Stimulated activated CD4-positive, alpha-beta T cell treated with anti-CD3 and anti-CD28 coated beads, Interleukin-2, amount 100 ng/mL, for 48 hours (primary cell): ENCODE measurements around the gene HARBI1.
"Not testable (repeated sequence)": the region's sequence is repeated elsewhere in the genome, so short reads cannot be mapped to it uniquely, and the experiment has no call there.

Experiments
- DNase-seq, 2 donors: peaks; one replicate each; pipeline ENCODE4 v3.0.0-alpha.2; 2020

HARBI1 gene

GRCh38 chr11:46594785-46595184 lies 22.2 kb downstream of the HARBI1 start:
- no peak for DNase-seq

- DNase-seq, result no peak
These were observed 22.7 kb downstream of the HARBI1 start for GRCh38 chr11:46594374-46594700.

- DNase-seq, result peak; percentile 81 to 85
These were observed 23.3 kb downstream of the HARBI1 start, which contains the start of gene AMBRA1 for GRCh38 chr11:46593550-46594373. TSS of gene AMBRA1 (minus strand) at chr11:46594023. CDS start at chr11:46548380, 45,643 bp downstream.

- no peak for DNase-seq
These were observed 26.1 kb downstream of the HARBI1 start for GRCh38 chr11:46590740-46591605.

- DNase-seq, result no peak
These were observed 28.1 kb downstream of the HARBI1 start for GRCh38 chr11:46588915-46589314.

GRCh38 chr11:46588131-46588530 lies 28.9 kb downstream of the HARBI1 start:
- DNase-seq, result no peak

GRCh38 chr11:46583513-46583912 lies 33.5 kb downstream of the HARBI1 start:
- not testable (repeated sequence) for DNase-seq

- DNase-seq, result no peak
These were observed 34.4 kb downstream of the HARBI1 start for GRCh38 chr11:46582588-46582987.

- DNase-seq, result no peak
These were observed 40.0 kb downstream of the HARBI1 start for GRCh38 chr11:46577058-46577457.

GRCh38 chr11:46574656-46575055 lies 42.4 kb downstream of the HARBI1 start:
- no peak for DNase-seq

GRCh38 chr11:46570790-46571398 lies 46.1 kb downstream of the HARBI1 start:
- DNase-seq, result no peak

GRCh38 chr11:46565232-46565840 lies 51.7 kb downstream of the HARBI1 start:
- no peak for DNase-seq

- no peak for DNase-seq
These were observed 52.6 kb downstream of the HARBI1 start for GRCh38 chr11:46564459-46564858.

- no peak for DNase-seq
These were observed 54.5 kb downstream of the HARBI1 start for GRCh38 chr11:46562527-46562926.

- DNase-seq, result peak in 1 of 2 donors; percentile 3
These were observed 56.6 kb downstream of the HARBI1 start for GRCh38 chr11:46560300-46560991.

GRCh38 chr11:46559815-46560214 lies 57.2 kb downstream of the HARBI1 start:
- DNase-seq, result no peak

- DNase-seq, result no peak
These were observed 59.3 kb downstream of the HARBI1 start for GRCh38 chr11:46557684-46558151.

GRCh38 chr11:46555267-46556054 lies 61.6 kb downstream of the HARBI1 start:
- DNase-seq, result no peak

- DNase-seq, result no peak
These were observed 62.5 kb downstream of the HARBI1 start for GRCh38 chr11:46554213-46555147.

GRCh38 chr11:46553814-46554212 lies 63.2 kb downstream of the HARBI1 start:
- DNase-seq, result no peak
